GM12891 (cell line): Measurements from ENCODE around the gene PRR7.

Experiments
- PAX5 ChIP-seq: IDR thresholded peaks from 2 replicates; pipeline ENCODE4 v1.6.1; 2011; ENCODE audit warnings: low read length, moderate library complexity, mild to moderate bottlenecking; ENCODE audit not compliant: insufficient read depth, severe bottlenecking
- POLR2A ChIP-seq: IDR thresholded peaks from 2 replicates; pipeline ENCODE4 v1.6.1; 2011; ENCODE audit warnings: low read depth, low read length, control low read depth
- POLR2AphosphoS5 ChIP-seq: IDR thresholded peaks from 2 replicates; pipeline ENCODE4 v1.6.1; 2011; ENCODE audit warnings: low read depth, low read length, control low read depth
- POU2F2 ChIP-seq: IDR thresholded peaks from 2 replicates; pipeline ENCODE4 v1.6.1; 2011; ENCODE audit warnings: low read depth, mild to moderate bottlenecking, control low read depth, low read length, moderate library complexity
- SPI1 ChIP-seq: IDR thresholded peaks from 2 replicates; pipeline ENCODE4 v1.6.1; 2011; ENCODE audit warnings: low read depth, low read length, control low read depth
- TAF1 ChIP-seq: IDR thresholded peaks from 2 replicates; pipeline ENCODE4 v1.6.1; 2011; ENCODE audit warnings: low read depth, low read length, control low read depth

GRCh38 chr5:177431317-177432142 lies 15.1 kb upstream of the PRR7 start:
- TF ChIP-seq POLR2A, result peak; percentile 45; the same call in 1 of the 2 replicates
- TF ChIP-seq SPI1, result peak; percentile 65
- peak; percentile 60 for TF ChIP-seq POLR2AphosphoS5
- TF ChIP-seq TAF1, result no peak
- peak; percentile 43; the same call in 1 of the 2 replicates for TF ChIP-seq POU2F2
- TF ChIP-seq PAX5, result no peak
